AG04450 (cell line): ENCODE results near the gene WDFY4. TPM values are rescaled to one million over a fixed set of nuclear protein-coding genes. Genes with fewer than 3 reads are reported as not detected.

Experiments
- CTCF ChIA-PET: fragments of 300-600, 350-600 bp; formaldehyde crosslinking; extraction: SDS; loops from one replicate; lab custom pipeline; 2022; ENCODE audit warnings: antibody characterized with exemption, inconsistent platforms; lab: Charles Lee
- POLR2A ChIA-PET: fragments of 350-600 bp; formaldehyde crosslinking; extraction: SDS; loops from one replicate; lab custom pipeline; 2021; ENCODE audit warnings: antibody characterized with exemption, inconsistent platforms; lab: Yijun Ruan, JAX
- DNase-seq: peaks from one replicate; pipeline ENCODE4 v3.0.0-alpha.2; 2011; ENCODE audit warnings: low read depth, low spot score
- H3K27ac ChIP-seq: one replicate; pipeline ENCODE4 v1.5.1; 2012; ENCODE audit warnings: low read depth, low read length, control low read depth
- H3K27me3 ChIP-seq: one replicate; pipeline ENCODE4 v1.6.0; 2012; ENCODE audit warnings: low read length; ENCODE audit not compliant: control insufficient read depth, insufficient read depth
- H3K4me3 ChIP-seq: 2 replicates; pipeline ENCODE4 v1.5.1; 2011; ENCODE audit warnings: mild to moderate bottlenecking, low read depth, low read length, control low read depth
- H3K9me3 ChIP-seq: 2 replicates; pipeline ENCODE4 v1.5.1; 2012; ENCODE audit warnings: low read length; ENCODE audit not compliant: control insufficient read depth, insufficient read depth
- CTCF ChIP-seq: IDR thresholded peaks from 2 replicates; pipeline ENCODE4 v1.5.1; 2011; ENCODE audit warnings: low read depth, low read length, control low read depth, inconsistent platforms
- polyA plus RNA-seq: library from polyadenylated mRNA; depleted of rRNA; stranded (reverse); fragments of >200 nt; gene quantifications from 2 replicates; pipeline ENCODE4 v1.2.3, GENCODE V29; 2011

The WDFY4 gene
- polyA plus RNA-seq, 1 experiment, result not detected

- TF ChIP-seq CTCF, result no peak
- Histone ChIP-seq H3K4me3 (no peak overlapping the region), H3K27me3 (no peaks in the 10 kb centered on the region), H3K27ac (no peak overlapping the region), H3K9me3 (no peaks in the 10 kb centered on the region)
- POLR2A ChIA-PET, result no interaction called here
- CTCF ChIA-PET, result no interaction called here
- DNase-seq, result no peak
Observed at GRCh38 chr10:48813291-48813690, 128.6 kb downstream of the WDFY4 start.

GRCh38 chr10:48813825-48814224 is 129.2 kb downstream of the WDFY4 start:
- CTCF ChIA-PET, result no interaction called here

GRCh38 chr10:48814933-48815332 is 130.3 kb downstream of the WDFY4 start:
- CTCF ChIA-PET, result no interaction called here
- POLR2A ChIA-PET, result no interaction called here
- Histone ChIP-seq H3K4me3 (no peak overlapping the region), H3K9me3 (no peaks in the 10 kb centered on the region), H3K27ac (no peak overlapping the region), H3K27me3 (no peaks in the 10 kb centered on the region)
- DNase-seq, result no peak
- TF ChIP-seq CTCF, result no peak

More at GRCh38 chr10:48813825-48814224, 129.2 kb downstream of the WDFY4 start:
- Histone ChIP-seq H3K9me3 (no peaks in the 10 kb centered on the region), H3K27me3 (no peaks in the 10 kb centered on the region), H3K4me3 (no peak overlapping the region), H3K27ac (no peak overlapping the region)
- POLR2A ChIA-PET, result no interaction called here
- DNase-seq, result no peak
- no peak for TF ChIP-seq CTCF

- no peak for DNase-seq
Observed at GRCh38 chr10:48817141-48817540, 132.5 kb downstream of the WDFY4 start.

GRCh38 chr10:48818081-48818480 is 133.4 kb downstream of the WDFY4 start:
- Histone ChIP-seq H3K9me3 (no peaks in the 10 kb centered on the region), H3K27ac (no peak overlapping the region), H3K4me3 (no peak overlapping the region), H3K27me3 (no peaks in the 10 kb centered on the region)
- ChIA-PET POLR2A (no interaction called here), CTCF (no interaction called here)
- no peak for DNase-seq
- no peak for TF ChIP-seq CTCF

More at GRCh38 chr10:48817141-48817540, 132.5 kb downstream of the WDFY4 start:
- Histone ChIP-seq H3K9me3 (no peaks in the 10 kb centered on the region), H3K27ac (no peak overlapping the region), H3K27me3 (no peaks in the 10 kb centered on the region), H3K4me3 (no peak overlapping the region)
- TF ChIP-seq CTCF, result no peak
- ChIA-PET POLR2A (no interaction called here), CTCF (no interaction called here)
